GM21529 (cell line): ENCODE results near the gene CDC42EP4.
"Not testable (repeated sequence)": the region's sequence is repeated elsewhere in the genome, so short reads cannot be mapped to it uniquely, and the experiment has no call there.

ENCODE experiments used
- ATAC-seq: cut with Tn5 transposase; IDR thresholded peaks from one replicate; pipeline ENCODE4 v1.9.1; 2021; ENCODE audit not compliant: unreplicated experiment

CDC42EP4 gene

DNA sequence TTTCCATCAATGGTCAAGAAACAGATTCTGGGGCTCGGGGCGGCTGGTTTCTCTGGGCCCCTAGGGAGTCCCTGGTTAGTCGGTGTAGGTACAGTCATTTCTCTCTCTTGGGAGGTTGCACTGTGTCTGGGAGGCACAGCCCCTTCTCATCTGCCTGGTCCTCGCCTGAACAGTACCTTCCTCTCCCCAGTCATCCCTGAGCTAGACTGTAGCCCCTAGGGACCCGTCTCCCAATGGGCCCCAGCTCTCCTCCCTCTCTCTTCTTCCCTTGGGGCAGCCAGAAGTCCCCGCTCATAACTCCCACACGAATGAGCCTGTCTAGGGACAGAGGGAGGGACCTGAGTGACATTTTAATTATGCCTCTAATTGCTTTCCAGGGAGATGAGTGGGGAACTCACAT lies 29.9 kb downstream of the CDC42EP4 start:
- peak; percentile 90 for ATAC-seq

DNA sequence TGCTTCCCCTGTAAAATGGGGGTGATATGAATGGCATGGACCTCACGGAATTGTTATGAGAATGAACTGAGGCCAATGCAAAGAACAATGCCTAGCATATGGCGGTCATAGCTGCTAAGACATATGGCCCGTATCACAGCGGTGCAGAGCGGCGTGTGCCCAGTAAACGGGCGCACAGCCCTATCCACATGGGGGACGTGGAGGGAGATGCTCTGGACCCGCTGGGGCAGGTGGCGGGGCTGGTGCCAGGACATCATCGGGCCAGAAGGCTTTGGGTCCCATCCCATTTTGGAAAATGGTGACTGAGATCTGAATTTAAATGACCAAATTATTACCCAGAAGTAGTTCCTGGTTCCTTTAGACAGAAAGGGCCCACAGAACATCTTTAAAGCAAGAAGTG lies 31.6 kb downstream of the CDC42EP4 start:
- ATAC-seq = no peak

- ATAC-seq = no peak
These were observed 32.1 kb downstream of the CDC42EP4 start for GRCh38 chr17:73279704-73280103.

DNA sequence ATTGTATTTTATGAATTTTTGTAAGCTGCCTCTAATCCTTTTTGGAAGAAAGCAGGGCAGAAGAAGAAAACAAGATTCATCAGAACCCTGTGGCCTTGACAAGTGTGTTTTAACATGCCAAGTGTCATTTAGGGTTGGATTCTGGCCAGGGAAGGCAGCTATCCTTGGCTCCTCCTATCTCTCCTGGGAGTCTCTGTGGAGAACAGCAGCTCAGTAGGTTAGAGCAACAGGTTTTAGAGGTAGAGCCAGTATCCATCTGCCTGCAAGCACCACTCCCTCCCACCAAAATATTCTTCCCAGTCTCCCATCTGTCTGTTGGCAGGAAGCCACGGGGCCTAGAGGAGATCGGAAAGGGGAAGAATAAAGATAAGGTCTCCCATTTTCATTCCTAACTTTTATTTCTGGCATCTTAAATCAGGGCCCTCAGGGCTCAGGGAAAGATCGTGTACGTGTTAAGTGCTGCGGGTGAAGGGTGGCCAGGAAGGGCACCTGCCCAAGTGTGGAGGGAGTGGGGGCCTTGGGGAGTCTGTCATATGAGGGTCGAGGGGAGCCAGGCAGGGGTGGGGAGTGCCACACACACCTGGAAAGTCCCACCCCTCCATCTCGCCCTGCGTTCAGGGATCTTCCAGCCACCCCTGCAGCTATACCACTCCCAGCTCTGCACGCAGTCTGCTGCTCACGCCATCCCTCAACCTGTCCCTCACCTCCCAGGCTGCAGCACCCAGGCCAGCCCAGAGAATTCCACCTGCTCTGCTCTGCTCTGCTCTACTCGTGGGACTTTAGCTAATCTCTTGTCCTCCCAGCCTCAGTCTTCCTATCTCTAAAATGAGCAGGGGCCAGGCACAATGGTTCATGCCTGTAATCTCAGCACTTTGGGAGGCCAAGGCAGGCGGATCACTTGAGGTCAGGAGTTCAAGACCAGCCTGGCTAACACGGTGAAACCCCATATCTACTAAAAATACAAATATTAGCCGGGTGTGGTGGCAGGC lies 33.0 kb downstream of the CDC42EP4 start:
- no peak for ATAC-seq

DNA sequence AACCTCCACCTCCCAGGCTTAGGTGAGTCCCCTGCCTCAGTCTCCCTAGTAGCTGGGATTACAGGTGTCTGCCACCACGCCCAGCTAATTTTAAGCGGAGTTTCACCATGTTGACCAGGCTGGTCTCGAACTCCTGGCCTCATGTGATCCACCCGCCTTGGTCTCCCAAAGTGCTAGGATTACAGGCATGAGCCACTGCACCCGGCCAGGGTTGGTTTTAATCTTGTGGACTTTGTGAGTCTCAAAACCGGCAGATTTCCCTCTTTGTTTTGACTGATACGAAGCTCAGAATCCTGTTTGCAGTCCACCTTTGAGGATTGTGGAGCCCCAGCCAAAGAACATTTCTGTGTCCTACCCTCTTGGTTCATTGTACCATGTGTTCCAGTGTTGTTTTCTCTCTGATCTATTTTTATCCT lies 33.7 kb downstream of the CDC42EP4 start:
- ATAC-seq = no peak

DNA sequence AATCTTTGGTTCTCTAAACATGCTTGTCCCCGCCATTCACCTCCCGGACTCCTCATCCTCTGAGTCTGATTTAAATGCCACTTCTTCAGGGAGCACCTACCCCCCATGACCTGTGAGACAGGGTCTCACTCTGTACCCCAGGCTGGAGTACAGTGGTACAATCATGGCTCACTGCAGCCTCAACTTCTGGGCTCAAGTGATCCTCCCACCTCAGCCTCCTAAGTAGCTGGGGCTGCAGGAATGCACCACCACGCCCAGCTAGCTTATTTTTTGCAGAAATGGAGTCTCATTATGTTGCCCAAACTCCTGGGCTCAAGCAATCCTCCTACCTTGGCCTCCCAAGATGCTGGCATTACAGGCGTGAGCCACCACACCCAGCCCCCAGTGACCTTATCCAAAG lies 37.3 kb downstream of the CDC42EP4 start:
- no peak for ATAC-seq

DNA sequence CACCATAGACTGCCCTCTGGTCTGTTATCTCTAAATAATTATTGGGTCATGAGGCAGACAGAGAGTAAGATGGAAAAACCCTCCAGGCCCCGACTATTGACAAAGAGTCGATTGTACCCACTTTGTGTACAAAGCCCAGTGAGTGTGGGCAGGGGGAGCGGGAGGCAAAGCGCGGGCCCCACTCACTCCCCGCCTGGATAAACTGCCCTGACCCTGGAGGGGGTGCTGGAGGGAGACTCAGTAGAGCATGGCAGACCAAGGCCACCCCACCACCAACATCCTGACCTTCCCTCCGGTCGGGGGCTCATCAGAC lies 38.9 kb downstream of the CDC42EP4 start:
- ATAC-seq = no peak

GRCh38 chr17:73271072-73271471 lies 40.7 kb downstream of the CDC42EP4 start:
- ATAC-seq = peak; percentile 100

- no peak for ATAC-seq
These were observed 42.0 kb downstream of the CDC42EP4 start for GRCh38 chr17:73269791-73270190.

DNA sequence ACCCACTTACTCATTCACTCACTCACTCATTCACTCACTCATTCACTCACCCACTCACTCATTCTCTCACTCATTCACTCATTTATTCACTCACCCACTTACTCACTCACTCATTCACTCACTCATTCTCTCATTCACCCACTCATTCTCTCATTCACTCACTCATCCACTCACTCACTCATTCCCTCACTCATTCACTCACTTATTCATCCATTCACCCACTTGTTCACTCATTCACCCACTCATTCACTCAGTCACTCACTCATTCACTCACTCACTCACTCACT lies 42.5 kb downstream of the CDC42EP4 start:
- ATAC-seq = no peak

GRCh38 chr17:73268582-73269328 lies 43.0 kb downstream of the CDC42EP4 start:
- ATAC-seq = no peak

DNA sequence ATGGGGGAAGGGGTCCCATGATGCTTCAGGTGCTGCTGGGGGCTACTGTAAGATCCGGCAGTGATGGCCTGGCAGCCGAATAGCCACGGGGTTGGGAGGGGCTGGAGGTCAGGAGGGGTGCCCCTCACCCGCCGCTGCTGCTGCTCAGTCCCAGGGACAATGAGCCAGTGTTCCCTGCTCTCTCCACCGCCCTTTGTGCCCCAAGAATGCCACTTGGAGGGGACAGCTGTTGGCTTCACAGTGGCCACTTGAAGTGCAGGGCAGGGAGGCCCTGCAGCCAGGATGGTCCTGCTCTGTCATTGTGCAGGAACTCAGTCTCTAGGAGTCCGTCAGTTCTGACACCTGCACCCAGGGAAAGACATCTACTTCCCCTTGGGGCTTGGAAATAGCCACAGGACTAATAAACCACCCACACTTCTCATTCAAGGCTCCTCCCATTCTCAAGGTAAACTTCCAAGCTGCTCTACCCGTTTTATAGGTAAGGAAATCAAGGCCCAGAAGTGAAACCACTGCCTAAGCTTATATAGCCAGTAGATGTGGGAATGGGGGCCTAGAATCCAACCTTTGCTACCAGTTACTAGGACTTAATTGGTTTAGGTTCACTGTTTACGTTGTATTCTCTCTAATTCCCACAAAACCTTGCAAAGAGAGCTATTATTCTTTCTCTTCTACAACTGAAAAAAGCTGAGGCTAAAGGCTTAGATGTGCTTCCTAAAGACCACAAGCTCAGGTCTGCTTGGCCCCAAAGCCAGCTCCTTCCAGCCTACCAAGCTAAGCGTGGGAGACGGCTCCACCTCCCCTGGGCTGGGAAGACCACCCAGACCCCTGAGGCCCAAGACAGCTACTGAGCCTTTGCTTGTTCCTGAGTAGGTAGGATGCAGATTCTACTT lies 43.9 kb downstream of the CDC42EP4 start:
- no peak for ATAC-seq

DNA sequence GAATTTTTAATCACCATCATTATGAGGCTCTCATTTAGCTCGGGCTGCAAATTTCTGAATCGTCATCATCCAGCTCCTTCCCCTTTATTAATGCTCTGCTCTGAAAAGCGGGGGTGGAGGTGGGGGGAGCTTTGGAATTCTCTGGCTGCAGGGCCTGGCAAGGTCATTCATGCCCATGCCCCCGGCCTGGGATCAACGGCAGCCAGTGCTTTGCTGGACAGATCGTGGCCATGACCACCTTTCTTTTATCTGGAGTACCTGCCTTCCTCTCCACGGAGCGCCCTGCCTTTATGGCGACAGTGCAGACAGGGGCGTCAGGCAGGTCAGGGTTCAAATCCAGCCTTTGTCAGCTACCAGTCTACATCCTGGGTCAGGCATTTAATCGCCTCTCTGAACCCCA lies 45.0 kb downstream of the CDC42EP4 start:
- no peak for ATAC-seq

GRCh38 chr17:73265646-73266640 lies 45.9 kb downstream of the CDC42EP4 start:
- ATAC-seq = no peak

GRCh38 chr17:73264448-73264847 lies 47.4 kb downstream of the CDC42EP4 start:
- ATAC-seq = not testable (repeated sequence)

- no peak for ATAC-seq
These were observed 48.8 kb downstream of the CDC42EP4 start for GRCh38 chr17:73262676-73263642.

GRCh38 chr17:73261952-73262675 lies 49.7 kb downstream of the CDC42EP4 start:
- no peak for ATAC-seq

GRCh38 chr17:73261617-73261951 lies 50.2 kb downstream of the CDC42EP4 start, which contains the start of gene CPSF4L:
Gene CPSF4L (minus strand): TSS chr17:73261880. CDS start chr17:73261818, 62 bp downstream.
- no peak for ATAC-seq
